ENCODE measurements around the gene KLHL40. TPM values are rescaled to one million over a fixed set of nuclear protein-coding genes. Genes with fewer than 3 reads are reported as not detected.

Gene KLHL40
- total RNA-seq, 6 experiments from 2014 or later, result not detected

DNA sequence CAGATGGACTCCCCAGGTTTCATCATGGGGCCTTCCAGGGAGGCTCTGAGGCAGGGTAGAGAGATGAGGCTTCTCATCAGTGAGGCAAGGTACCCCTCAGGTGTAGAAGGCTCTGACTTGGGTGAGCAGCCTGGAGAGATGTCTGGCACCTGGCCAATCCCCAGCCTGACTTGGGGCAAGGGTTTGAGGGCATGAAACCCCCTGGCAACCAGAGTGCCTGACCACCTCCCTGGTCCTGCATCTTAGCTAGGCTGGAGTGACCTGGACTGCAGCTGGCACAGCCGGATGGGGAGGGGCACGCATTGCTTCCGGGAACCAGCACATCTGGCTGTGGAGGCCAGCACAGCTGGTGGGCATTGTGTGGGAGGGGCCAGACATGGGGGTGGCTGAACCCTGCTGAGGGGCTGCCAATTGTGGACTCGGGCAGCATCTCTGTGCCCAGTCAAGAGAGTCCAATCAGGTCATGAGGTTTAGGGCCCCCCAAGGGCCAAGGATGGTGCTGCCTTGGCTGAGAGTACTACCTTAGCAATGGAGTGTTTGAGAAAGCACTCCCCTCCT, 29.9 kb upstream of the KLHL40 start:
- DNase-seq, result no peak
- peaks cover 56% of the 10 kb centered on the region for H3K4me1 Mint-ChIP-seq (ENCODE audit: low read depth)
- peaks cover 5% of the 10 kb centered on the region; the same call in 1 of the 2 replicates for H3K36me3 Mint-ChIP-seq (ENCODE audit: low read depth)
- H3K27me3 Mint-ChIP-seq (ENCODE audit: insufficient read depth), result peaks cover 2% of the 10 kb centered on the region; the same call in 1 of the 2 replicates
- peak overlapping the region; percentile 82 for H3K4me3 Mint-ChIP-seq
- H3K27ac Mint-ChIP-seq, result peak overlapping the region; percentile 61; the same call in 1 of the 2 replicates
- TF ChIP-seq, protein P1, sequence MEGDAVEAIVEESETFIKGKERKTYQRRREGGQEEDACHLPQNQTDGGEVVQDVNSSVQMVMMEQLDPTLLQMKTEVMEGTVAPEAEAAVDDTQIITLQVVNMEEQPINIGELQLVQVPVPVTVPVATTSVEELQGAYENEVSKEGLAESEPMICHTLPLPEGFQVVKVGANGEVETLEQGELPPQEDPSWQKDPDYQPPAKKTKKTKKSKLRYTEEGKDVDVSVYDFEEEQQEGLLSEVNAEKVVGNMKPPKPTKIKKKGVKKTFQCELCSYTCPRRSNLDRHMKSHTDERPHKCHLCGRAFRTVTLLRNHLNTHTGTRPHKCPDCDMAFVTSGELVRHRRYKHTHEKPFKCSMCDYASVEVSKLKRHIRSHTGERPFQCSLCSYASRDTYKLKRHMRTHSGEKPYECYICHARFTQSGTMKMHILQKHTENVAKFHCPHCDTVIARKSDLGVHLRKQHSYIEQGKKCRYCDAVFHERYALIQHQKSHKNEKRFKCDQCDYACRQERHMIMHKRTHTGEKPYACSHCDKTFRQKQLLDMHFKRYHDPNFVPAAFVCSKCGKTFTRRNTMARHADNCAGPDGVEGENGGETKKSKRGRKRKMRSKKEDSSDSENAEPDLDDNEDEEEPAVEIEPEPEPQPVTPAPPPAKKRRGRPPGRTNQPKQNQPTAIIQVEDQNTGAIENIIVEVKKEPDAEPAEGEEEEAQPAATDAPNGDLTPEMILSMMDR (IDR thresholded peaks at IDR 0.05), result no peak
- no peaks in the 10 kb centered on the region for H3K9me3 Mint-ChIP-seq

DNA sequence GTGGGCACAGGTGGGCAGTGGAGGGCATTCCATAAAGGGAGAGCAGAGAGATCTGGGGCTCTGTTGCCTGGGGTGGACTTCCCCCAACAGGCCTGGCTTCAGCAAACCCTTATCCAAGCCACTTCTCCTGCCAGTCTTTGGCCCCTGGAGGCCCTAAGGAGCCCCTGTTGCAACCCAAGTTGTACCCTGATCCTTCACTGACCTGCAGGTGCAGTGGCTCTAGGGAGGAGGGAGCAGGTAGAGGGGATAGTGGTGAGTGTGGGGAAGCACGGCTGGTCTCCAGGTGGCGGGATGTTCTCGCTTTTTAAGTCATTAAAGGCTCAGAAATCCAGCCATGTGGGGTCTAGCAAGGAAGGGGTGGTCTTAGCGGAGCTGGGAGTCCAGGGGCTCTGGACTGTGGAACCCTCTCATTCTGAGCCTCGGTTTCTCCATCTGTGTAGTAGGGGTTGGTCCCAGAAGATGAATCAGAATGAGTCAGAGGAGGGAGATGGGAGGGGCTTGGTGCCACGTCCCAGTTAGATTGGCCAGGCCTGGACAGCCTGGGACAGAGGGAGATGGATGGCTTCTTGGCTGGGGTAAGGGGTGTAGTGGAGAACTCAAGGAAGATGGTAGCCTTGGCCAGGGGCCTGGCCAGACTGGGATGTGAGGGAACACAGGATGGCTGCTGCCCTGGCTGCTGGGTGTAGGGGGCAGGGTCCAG, 29.2 kb upstream of the KLHL40 start:
- peak overlapping the region; percentile 56 for H3K4me3 Mint-ChIP-seq
- H3K27ac Mint-ChIP-seq, result peak overlapping the region; percentile 83
- peaks cover 11% of the 10 kb centered on the region; the same call in 1 of the 2 replicates for H3K36me3 Mint-ChIP-seq (ENCODE audit: low read depth)
- H3K4me1 Mint-ChIP-seq (ENCODE audit: low read depth), result peaks cover 53% of the 10 kb centered on the region
- H3K27me3 Mint-ChIP-seq (ENCODE audit: insufficient read depth), result peaks cover 2% of the 10 kb centered on the region; the same call in 1 of the 2 replicates
- TF ChIP-seq, protein P1 (IDR thresholded peaks at IDR 0.05), result 0 out of 2 replicates have a peak, but pooled peaks have one; percentile 14
- H3K9me3 Mint-ChIP-seq, result no peaks in the 10 kb centered on the region
- peak; percentile 35 for DNase-seq

DNA sequence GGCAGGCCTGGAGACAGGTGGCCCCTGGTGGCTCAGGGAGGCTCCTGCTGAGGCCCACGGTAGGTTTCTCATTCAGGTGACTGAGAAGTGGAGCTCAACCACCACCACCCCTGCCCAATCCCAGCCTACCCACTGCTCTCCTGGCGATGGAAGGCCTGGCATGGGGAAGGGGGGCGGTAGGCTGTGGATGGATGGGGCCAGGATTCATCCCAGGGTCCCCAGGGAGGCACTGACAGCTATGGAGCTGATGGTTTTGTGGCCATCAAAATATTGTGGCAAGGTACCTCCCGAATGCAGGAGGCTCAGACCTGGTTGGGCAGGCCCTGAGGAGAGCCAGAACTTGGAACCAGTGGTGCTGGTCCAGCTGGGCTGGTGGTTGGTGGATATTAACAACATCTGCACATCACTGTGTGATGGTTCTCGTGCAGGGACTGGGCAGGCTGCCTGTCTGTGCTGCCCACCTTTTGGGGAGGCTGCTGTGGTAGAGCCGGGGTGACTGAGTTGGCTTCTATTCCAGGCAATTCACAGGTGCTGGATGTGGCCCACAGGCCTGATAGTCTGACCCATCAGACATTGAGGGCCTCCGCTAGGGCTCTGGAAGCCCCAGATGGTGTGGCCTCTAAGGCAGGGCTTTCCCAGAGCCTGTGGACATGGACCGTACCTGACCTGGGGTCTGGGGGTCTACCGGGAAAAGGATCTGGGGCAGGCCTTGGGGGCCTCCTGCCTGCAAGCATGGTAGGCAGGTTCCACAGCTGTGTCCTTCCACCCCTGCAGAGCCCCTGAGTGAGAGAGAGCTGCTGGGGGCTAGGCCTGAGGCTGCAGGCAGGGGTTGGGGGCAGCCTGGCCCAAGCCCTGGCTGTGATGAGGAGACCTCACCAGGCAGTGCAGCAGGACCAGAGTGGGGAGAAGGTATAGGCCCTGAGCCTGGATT, 28.4 kb upstream of the KLHL40 start:
- TF ChIP-seq, protein P1 (IDR thresholded peaks at IDR 0.05), result no peak
- Mint-ChIP-seq H3K27ac (peak overlapping the region; percentile 83), H3K4me1 (ENCODE audit: low read depth) (peaks cover 45% of the 10 kb centered on the region), H3K9me3 (no peaks in the 10 kb centered on the region), H3K27me3 (ENCODE audit: insufficient read depth) (peaks cover 2% of the 10 kb centered on the region; the same call in 1 of the 2 replicates), H3K36me3 (ENCODE audit: low read depth) (peaks cover 14% of the 10 kb centered on the region; the same call in 1 of the 2 replicates), H3K4me3 (peak overlapping the region; percentile 56; the same call in 1 of the 2 replicates)
- no peak for DNase-seq

DNA sequence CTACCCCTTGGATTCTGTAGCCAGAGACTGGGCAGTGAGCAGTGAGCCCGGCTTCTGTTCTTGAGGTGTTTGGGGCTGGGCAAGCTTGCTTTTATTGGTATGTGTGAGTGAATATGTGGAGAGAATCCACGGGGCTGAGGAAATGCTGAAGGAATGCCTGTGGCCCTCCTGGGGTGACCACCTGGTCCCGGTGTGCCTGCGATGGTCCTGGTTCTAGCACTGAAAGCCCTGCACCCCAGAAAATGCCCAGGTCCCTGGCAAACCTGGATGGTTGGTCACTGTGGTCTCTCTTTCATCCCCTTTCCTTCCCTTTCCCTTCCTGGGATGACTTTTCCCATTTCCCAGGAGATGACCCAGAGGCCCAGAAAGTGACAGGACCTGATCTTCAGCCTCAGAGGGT, 27.7 kb upstream of the KLHL40 start:
- H3K36me3 Mint-ChIP-seq (ENCODE audit: low read depth), result peaks cover 14% of the 10 kb centered on the region; the same call in 1 of the 2 replicates
- peaks cover 38% of the 10 kb centered on the region for H3K4me1 Mint-ChIP-seq (ENCODE audit: low read depth)
- no peaks in the 10 kb centered on the region for H3K9me3 Mint-ChIP-seq
- no peak overlapping the region for H3K27ac Mint-ChIP-seq
- TF ChIP-seq, protein P1 (IDR thresholded peaks at IDR 0.05), result no peak
- no peak overlapping the region for H3K4me3 Mint-ChIP-seq
- no peak for DNase-seq
- H3K27me3 Mint-ChIP-seq (ENCODE audit: insufficient read depth), result peaks cover 2% of the 10 kb centered on the region; the same call in 1 of the 2 replicates

DNA sequence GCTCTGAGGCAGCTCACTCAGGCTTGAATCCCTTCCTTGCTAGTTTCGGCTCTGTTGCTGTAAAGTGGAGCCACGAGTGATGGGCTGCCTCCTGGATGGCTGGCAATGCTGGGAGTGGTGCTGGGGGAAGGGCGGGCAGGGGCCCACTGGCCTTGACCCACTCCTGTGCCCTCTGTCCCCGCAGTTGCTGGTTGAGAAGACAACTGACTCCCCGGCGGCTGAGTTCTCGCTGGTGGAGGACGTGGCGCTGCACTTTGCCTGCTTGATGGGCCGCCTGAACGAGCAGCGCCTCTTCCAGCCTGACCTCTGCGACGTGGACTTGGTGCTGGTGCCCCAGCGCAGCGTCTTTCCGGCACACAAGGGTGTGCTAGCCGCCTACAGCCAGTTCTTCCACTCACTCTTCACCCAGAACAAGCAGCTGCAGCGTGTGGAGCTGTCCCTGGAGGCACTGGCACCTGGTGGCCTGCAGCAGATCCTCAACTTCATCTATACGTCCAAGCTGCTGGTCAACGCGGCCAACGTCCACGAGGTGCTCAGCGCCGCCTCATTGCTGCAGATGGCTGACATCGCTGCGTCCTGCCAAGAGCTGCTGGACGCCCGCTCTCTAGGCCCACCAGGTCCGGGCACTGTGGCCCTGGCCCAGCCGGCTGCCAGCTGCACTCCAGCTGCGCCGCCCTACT, 27.1 kb upstream of the KLHL40 start:
- peaks cover 32% of the 10 kb centered on the region for H3K4me1 Mint-ChIP-seq (ENCODE audit: low read depth)
- peaks cover 2% of the 10 kb centered on the region; the same call in 1 of the 2 replicates for H3K27me3 Mint-ChIP-seq (ENCODE audit: insufficient read depth)
- no peak overlapping the region for H3K4me3 Mint-ChIP-seq
- peaks cover 14% of the 10 kb centered on the region; the same call in 1 of the 2 replicates for H3K36me3 Mint-ChIP-seq (ENCODE audit: low read depth)
- TF ChIP-seq, protein P1 (IDR thresholded peaks at IDR 0.05), result no peak
- no peaks in the 10 kb centered on the region for H3K9me3 Mint-ChIP-seq
- DNase-seq, result no peak
- H3K27ac Mint-ChIP-seq, result no peak overlapping the region

Data from HFFc6 (cell line).